Epidermal melanocyte (primary cell): ENCODE measurements around the gene ODAM.
"Not testable (repeated sequence)": the region's sequence is repeated elsewhere in the genome, so short reads cannot be mapped to it uniquely, and the experiment has no call there.

Experiments
- DNase-seq: peaks from one replicate; pipeline ENCODE4 v3.0.0; 2011; ENCODE audit warnings: low spot score; ENCODE audit not compliant: insufficient read length

The ODAM gene, protein sequence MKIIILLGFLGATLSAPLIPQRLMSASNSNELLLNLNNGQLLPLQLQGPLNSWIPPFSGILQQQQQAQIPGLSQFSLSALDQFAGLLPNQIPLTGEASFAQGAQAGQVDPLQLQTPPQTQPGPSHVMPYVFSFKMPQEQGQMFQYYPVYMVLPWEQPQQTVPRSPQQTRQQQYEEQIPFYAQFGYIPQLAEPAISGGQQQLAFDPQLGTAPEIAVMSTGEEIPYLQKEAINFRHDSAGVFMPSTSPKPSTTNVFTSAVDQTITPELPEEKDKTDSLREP

DNA sequence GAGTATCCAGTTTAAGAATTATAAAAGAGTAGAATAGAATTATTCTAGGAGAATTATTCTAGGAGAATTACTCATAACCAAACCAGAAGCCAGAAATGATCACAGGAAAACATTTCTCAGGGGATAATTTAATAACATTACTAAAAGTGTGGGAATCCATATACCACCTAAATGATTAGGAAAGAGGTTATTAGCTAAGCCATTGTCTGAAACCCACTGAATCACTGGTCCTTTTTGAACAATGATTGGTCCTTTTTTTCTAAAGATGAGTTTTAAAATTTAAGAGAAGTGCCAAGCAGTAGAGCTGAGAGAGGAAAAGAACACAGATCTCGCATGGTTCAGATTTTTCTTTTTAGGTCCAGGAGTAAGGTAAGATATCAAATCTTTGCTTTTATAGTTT lies at the start of gene ODAM:
Gene ODAM, plus strand, starts transcription at position 301 of the 400 bp plus-strand sequence. CDS start 819 bp downstream, outside the sequence.
- DNase-seq: no peak

DNA sequence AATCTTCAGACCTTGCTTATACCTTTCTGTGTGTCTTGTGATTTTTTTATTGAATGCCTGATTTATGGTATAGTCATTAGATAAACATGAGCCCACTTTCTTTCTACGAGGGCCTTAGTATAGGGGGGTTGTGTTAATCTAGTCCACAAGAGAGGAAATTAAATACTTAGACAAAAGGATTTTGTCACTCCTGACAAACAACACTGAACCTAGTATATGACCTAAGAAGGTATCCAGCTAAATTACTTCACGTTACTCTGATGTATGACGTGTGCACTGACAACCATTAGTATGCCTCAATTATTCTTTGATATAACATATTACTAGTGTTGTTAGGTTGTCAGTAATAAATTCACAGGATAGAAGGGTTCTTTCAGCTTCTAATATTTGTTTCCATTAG lies 44.3 kb upstream of the ODAM start:
- no peak for DNase-seq

GRCh38 chr4:70152088-70152487 lies 43.4 kb upstream of the ODAM start:
- no peak for DNase-seq

DNA sequence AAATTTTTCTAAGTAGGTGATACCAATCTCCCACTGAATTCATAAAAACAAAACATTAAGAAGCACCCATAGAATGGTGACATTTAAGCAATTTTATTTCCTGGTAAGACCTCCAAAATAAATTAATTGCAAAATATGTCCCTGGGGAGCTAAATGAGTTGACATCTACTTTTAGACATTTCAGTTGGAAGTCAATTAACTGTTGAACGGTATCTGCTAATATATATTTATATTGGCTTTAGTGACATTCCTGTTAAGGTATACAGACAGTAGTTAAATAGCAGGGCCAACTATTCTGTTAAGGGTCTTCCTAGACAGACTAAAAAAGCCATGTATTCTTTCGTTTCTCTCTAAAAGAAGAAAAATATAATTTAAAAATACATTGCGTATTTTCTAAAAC lies 41.6 kb upstream of the ODAM start, which contains the start of gene PRR27:
Gene PRR27, plus strand, starts transcription at position 301 of the 400 bp plus-strand sequence. CDS start 139 bp downstream, outside the sequence.
- no peak for DNase-seq

GRCh38 chr4:70158576-70158975 lies 36.9 kb upstream of the ODAM start:
- no peak for DNase-seq

DNA sequence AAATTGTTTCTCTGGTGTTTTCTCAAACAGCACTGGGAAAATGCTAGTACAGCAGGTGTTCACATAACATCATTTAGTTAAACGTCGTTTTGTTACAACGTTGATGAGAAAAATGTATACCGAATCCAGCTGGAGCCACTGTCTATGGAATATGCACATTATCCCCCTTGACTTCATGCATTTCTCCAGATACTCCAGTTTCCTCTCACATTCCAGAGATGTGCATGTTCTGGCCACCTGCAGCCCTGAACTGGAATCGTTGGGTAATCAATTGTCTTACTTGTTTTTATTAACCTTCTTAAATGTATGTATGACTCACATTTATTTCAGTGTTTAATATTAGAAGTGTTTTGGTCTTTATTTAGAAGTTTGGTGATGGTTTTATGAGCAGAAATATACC lies 18.4 kb upstream of the ODAM start:
- DNase-seq: no peak

DNA sequence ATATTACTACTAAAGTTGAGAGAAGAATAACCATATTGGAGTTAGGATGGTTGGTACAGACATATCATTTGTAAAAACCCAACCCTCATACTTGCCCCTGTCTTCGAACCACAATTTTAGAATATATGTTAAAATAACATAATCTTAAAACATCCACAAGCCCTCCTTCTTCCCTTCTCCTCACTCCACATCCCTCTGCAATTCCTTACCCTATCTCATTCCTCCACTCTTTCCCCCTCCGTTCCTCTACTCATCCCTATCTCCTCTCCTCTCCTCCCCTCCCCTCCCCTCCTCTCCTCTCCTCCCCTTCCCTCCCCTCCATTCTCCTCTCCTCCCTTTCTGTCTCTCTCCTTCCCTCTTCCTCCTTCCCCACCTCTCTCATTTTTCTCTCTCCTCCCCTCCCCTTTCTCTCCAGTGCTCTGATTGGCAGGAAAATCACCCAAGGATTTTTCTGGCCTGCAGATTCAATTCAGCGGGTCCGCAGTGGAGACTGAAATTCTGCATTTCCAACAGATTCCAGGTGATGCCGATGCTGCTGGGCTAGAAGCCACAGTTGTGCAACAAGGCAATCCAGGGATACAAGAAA lies 17.4 kb upstream of the ODAM start:
- DNase-seq: no peak

DNA sequence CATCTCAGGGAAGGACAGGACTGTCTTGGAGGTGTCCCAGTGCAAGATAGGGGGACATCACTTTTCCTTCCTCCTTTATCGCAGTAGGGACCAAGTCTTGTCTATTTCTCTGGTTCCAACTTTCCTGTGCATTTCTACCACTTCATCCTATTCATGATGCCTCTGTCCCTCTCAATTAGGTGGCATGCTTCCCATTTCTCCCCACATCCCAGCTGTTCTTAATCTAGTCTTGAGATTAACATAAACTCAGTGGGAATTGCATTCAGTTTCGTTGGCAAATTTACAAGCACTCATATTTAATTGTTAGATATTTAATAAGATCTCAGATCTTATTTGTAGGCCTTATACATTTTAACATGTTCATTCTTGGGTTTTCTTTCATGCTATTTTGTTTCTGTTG lies 15.7 kb upstream of the ODAM start:
- DNase-seq: no peak

DNA sequence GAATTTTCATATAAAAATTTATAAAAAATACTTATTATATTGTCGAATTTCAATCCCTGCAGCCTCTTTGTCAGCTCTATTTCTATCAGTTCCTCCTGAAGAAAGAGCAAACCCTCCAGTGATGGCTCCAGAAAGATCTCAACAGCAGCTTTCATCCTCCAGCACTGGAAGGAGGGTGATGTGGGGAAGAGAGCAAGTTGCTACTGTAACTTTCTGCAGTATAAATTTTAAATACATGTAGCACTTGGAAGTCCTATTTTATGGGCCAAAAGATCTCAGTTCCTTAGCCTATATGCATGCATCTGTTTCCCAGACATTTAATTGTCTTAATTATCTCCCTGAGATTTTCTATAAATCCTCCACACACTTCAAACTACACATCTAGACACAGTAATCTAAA lies 13.7 kb upstream of the ODAM start:
- DNase-seq: no peak

- DNase-seq: no peak
These were observed 12.9 kb upstream of the ODAM start for GRCh38 chr4:70182517-70183167.

- DNase-seq: no peak
These were observed 12.2 kb upstream of the ODAM start for GRCh38 chr4:70183168-70183939.

DNA sequence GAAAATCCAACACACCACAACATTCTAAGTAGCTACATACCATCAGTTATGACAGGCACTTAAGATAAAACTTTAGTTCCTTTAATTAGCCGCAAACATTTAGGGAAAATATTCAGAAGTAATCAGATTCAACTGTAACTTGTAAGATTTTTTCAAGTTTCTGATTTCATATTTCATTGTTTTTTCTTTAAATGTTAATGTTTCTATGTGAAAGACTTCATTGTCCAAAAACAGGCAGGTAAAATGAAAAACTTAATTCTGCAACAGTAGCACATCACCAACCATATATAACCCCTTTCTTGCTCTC lies 11.6 kb upstream of the ODAM start:
- DNase-seq: no peak

GRCh38 chr4:70187216-70187615 lies 8.3 kb upstream of the ODAM start:
- DNase-seq: no peak

DNA sequence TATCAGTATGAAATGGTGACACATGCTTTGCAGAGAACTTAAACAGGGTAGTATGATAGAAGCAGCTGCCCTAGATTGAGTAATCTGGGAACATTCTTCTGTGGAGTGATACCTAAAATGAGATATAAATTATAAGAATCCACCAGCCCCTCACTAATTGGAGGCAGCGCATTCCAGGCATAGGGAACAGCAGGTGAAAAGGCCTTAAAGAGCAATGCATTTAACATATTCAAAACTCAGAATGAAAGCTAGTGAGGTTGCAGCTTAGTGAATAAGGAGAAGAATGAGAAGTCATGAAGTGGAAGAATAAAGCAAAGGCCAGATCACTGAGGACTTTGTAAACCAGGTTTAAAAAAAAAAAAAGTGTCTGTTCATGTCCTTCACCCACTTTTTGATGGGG lies 4.9 kb upstream of the ODAM start:
- DNase-seq: no peak

- DNase-seq: no peak
These were observed 3.9 kb upstream of the ODAM start for GRCh38 chr4:70191647-70192046.

DNA sequence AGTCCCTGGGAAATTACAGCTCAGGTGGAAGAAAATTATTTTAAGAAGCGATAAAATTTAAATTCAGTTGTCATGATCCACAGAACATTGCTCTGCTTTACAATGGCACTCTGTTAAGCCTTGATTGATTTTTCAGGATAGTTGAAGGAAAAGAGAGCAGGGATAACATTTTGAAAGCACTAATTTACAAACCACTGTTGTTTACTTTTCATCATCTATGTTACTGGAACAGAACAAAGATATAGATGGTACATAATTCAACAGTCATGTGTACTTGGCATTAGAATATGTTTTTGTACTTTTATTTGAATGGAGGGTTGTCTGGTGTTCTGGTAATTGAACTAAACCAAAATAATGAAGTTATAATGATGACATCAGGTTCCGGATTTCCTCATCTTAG lies 2.6 kb upstream of the ODAM start:
- DNase-seq: no peak

GRCh38 chr4:70196857-70197256 lies 1.3 kb downstream of the ODAM start:
- no peak for DNase-seq

- DNase-seq: no peak
These were observed 2.3 kb downstream of the ODAM start for GRCh38 chr4:70197842-70198241.

GRCh38 chr4:70203601-70204000 lies 8.1 kb downstream of the ODAM start:
- DNase-seq: no peak

- DNase-seq: not testable (repeated sequence)
These were observed 17.2 kb downstream of the ODAM start for GRCh38 chr4:70212752-70213151.

DNA sequence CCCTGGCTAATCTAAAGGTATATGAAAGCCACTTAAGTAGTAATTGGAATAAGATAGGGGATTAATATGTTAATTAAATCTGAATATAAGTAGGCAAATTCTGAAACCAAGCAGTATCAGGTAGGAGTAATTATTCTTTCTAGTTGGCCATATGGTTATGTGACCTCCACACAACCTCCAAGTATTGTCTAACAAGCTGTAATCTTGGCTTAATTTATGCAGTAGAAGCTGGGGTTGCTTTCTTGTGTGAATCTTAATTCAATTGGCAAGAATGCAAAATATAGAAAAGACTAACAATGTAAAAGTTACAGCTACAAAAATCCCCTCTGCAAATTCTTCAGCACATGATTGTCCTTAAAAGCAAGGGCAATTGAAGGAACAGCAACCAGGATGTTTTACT lies 20.6 kb downstream of the ODAM start:
- DNase-seq: not testable (repeated sequence)

DNA sequence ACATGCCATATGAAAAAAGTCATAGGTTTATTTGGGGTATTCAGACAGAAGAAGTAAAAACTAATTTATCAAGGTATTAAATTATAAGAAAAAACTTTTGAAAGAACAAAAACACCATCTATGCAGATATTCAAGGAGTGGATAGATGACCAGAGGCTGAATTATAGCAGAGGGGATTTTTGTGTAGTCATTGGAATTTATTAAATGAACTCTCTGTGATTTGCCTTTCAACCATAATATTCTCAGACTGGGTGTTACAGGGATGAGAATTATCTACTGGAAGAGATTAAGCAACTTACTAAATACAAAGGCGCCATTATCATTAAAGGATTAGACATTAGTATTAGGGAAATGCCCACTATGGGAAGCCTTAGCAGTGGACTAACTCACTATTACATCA lies 21.0 kb downstream of the ODAM start:
- DNase-seq: not testable (repeated sequence)
